ENCODE results near the gene PPFIA2.

- TF ChIP-seq CTCF (conservative IDR thresholded peaks at IDR 0.05) (no peak), EZH2 (IDR thresholded peaks at IDR 0.05; ENCODE audit: low read depth) (no peak)
Observed at GRCh38 chr12:81270385-81270784, 488.8 kb downstream of the PPFIA2 start.

Measured in PC-9 (cell line).